Esophagus mucosa (tissue), 1 donor: ENCODE measurements around the gene LARP1B. TPM values are rescaled to one million over a fixed set of nuclear protein-coding genes. Genes with fewer than 3 reads are reported as not detected.
"Not testable (repeated sequence)": the region's sequence is repeated elsewhere in the genome, so short reads cannot be mapped to it uniquely, and the experiment has no call there.

Experiments used
- ATAC-seq: fragments of 200-7000 bp; cut with Tn5 transposase; one replicate; pipeline ENCODE4 v1.9.1; 2020
- total RNA-seq: library from RNA; stranded (reverse); gene quantifications from one replicate; pipeline ENCODE4 v1.2.4, GENCODE V29; 2023
- donor health status: DM: yes; HTN: yes; CAD: no.

The LARP1B gene
- total RNA-seq, 1 donor from 2014 or later: 11.2 TPM

- ATAC-seq: no peak
These were observed 80.8 kb downstream of the LARP1B start for GRCh38 chr4:128141866-128142265.

DNA sequence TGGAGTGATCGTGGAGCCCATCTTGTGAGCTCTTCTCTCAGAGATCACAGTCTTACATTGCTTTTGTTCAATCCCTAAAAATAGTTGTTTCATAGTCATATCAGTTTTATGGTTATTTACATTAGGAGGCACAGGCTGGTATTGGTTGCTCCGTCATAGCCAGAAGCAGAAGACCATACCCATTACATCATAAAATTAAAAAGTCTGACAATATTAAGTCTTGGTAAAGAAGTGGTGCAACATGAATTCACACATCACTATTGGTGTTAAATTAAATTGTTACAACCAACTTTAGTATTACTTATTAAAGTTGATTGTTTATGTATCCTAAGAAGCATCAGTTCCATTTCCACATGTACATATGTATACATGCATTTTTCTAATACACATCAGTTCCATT is 84.6 kb downstream of the LARP1B start:
- ATAC-seq: no peak

DNA sequence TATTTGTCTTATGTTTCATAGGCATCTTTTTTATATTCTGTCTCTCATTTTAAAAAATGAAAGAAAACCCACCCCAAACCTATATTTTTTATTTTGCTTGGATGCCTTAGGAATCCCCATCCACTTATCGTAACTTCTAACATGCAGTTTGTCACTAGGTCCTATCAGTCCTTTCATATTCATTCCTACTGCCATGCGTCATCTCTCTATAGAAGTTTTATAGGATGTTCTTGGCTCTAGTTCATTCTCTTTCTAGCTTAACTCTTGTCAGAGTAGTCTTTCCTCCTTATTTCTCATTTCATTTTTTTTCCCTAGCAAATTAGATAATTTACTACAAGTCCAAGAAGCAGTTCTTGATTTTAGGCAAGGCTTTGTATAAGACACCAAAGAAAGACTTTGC is 92.7 kb downstream of the LARP1B start:
- ATAC-seq: no peak

GRCh38 chr4:128155231-128155855 is 94.2 kb downstream of the LARP1B start:
- no peak for ATAC-seq

DNA sequence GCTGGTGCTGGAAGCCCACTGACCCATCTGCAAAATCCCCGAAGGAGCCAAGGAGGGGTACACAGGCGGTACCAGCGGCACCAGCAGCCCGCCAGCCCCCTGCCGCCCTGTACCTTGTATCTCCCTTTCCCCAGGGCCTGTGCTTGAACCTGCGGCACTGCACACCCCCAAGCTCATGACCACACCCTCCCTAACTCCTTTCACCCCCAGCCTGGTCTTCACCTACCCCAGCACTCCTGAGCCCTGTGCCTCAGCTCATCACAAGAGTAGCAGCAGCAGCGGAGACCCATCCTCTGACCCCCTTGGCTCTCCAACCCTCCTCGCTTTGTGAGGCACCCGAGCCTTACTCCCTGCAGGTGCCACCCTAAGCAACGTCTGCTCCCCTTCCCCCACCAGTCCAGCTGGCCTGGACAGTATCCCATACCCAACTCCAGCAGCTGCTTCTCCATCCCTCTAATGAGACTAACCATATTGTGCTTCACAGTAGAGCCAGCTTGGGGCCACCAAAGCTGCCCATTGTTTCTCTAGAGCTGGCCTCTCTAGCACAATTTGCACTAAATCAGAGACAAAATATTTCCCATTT is 94.9 kb downstream of the LARP1B start:
- ATAC-seq: peak; percentile 17

GRCh38 chr4:128156472-128156871 is 95.4 kb downstream of the LARP1B start:
- ATAC-seq: not testable (repeated sequence)

- ATAC-seq: no peak
These were observed 97.8 kb downstream of the LARP1B start for GRCh38 chr4:128158894-128159293.

DNA sequence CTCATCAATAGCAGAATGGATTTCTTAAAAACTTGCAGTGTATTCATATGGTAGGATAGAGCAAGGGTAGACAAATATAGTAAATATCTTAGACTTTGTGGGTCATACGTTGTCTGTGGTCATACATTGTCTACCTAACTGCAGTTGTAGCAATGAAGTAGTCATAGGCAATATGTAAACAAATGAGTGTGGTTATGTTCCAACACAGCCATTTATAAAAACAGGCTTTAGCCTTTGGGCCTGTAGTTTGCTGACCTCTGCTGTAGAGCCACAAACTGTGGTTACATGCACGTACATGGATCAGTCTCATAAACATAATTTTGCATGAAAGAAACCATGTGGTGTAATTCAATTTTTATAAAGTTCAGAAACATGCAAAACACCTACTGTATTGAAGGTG is 98.9 kb downstream of the LARP1B start:
- no peak for ATAC-seq

GRCh38 chr4:128161138-128161537 is 100.0 kb downstream of the LARP1B start:
- no peak for ATAC-seq

- no peak for ATAC-seq
These were observed 101.3 kb downstream of the LARP1B start for GRCh38 chr4:128162434-128162833.

GRCh38 chr4:128163177-128164117 is 102.3 kb downstream of the LARP1B start:
- ATAC-seq: no peak

DNA sequence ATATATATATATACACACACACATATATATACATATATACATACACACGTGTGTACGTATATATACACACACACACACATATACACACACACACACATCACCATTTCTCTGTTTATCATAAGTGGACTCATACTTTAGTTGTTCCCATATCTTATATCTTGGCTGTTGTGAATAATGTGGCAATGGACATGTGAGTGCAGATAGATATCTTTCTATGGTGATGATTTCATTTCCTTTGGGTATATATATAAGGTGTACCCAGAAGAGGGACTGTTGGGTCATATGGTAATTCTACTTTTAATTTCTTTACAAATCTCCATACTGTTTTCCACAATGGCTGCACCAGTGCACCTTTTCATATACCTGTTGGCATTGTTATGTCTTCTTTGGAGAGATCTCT is 105.9 kb downstream of the LARP1B start:
- ATAC-seq: no peak

DNA sequence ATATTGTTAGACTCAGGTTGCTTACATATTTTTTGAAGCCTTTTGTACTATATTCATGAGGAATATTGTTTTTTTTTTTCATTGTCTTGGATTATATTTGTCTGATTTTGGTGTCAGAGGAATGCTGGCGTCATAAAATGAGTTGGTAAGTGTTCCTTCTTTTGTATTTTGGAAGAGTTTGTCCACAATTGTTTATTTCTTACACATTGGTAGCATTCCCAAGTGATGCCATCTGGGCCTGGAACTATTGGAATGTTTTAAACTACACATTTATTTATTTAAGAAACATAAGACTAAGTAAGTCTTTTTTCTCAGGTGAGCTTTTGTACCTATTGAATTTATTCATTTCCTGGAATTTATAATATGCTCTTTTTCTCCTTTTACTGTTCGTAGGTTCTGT is 107.6 kb downstream of the LARP1B start:
- ATAC-seq: no peak

- no peak for ATAC-seq
These were observed 108.1 kb downstream of the LARP1B start for GRCh38 chr4:128169245-128169644.

- ATAC-seq: no peak
These were observed 115.5 kb downstream of the LARP1B start for GRCh38 chr4:128176643-128177042.

GRCh38 chr4:128177498-128177897 is 116.4 kb downstream of the LARP1B start:
- ATAC-seq: no peak

GRCh38 chr4:128186623-128187022 is 125.5 kb downstream of the LARP1B start:
- ATAC-seq: no peak

- ATAC-seq: peak; percentile 84
These were observed 130.1 kb downstream of the LARP1B start for GRCh38 chr4:128191115-128191781.

- ATAC-seq: no peak
These were observed 159.4 kb downstream of the LARP1B start for GRCh38 chr4:128220286-128221235.

- ATAC-seq: no peak
These were observed 160.5 kb downstream of the LARP1B start for GRCh38 chr4:128221586-128221985.

GRCh38 chr4:128225148-128225547 is 164.0 kb downstream of the LARP1B start:
- ATAC-seq: no peak
